A549 (cell line): ENCODE results near the gene GFAP.

ENCODE experiments used
- CTCF ChIP-seq: fragments of >200 bp; sonication (Bioruptor Twin); formaldehyde crosslinking; IDR thresholded peaks from 3 replicates; pipeline ENCODE4 v1.5.1; 2016
- E2F6 ChIP-seq: IDR thresholded peaks from 2 replicates; pipeline ENCODE4 v1.6.1; 2012; ENCODE audit warnings: low read depth, borderline replicate concordance
- EP300 ChIP-seq, 2 experiments: fragments of >200 bp; sonication (Bioruptor Twin); formaldehyde crosslinking; IDR thresholded peaks; 2 replicates in 1 of 2; 3 replicates in 1 of 2; pipeline ENCODE4 v1.6.1; 2016 to 2017
- HDAC2 ChIP-seq: fragments of 200-600 bp; sonication (generic); IDR thresholded peaks from 2 replicates; pipeline ENCODE4 v1.6.1; 2016
- KDM5A ChIP-seq: fragments of 200-600 bp; sonication (generic); IDR thresholded peaks from 2 replicates; pipeline ENCODE4 v1.6.1; 2016; ENCODE audit warnings: antibody characterized with exemption, mild to moderate bottlenecking
- NFE2L2 ChIP-seq: fragments of 150-350 bp; conservative IDR thresholded peaks from 2 replicates; pipeline ENCODE4 v1.6.1; 2014; ENCODE audit warnings: low read length
- RFX5 ChIP-seq: fragments of 450-650 bp; IDR thresholded peaks from 2 replicates; pipeline ENCODE4 v1.7.1; 2014; ENCODE audit warnings: antibody characterized with exemption, mild to moderate bottlenecking, moderate library complexity
- TF ChIP-seq, protein P1 (sequence below): IDR thresholded peaks from 2 replicates; pipeline ENCODE4 v1.6.1; 2012

DNA sequence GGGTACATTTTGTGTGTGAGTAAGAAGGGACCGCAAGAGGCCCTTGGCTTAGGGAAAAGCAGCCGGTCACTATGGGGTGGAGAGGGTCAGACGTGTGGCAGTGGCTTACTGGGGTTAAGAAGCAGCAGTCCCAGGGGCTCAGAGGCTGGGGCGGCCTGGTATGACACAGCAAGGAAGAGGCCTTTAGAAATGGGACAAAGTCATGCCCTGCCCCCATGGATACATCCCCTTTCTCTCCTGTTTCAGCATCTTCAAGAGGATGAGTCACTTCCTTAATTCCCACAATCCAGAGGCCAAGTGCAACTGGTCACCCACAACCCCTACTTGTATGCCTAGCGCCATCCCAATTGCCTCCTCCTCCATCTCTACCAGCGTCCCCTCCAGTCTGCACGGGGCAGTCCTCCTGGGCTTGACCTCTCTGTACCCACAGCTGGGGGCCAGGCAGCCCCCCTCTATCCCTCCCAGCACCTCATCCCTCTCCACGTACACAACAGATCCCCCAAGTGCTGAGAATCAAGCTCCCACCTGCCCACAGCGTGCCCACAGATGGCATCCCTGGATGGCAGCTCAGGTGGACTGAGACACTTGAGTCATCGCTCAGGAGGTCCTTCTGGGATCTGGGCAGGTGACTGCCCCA lies 9.2 kb downstream of the GFAP start:
- TF ChIP-seq RFX5 (no peak), EP300 (IDR thresholded peaks at IDR 0.05) (peak in 1 of 2 experiments; percentile 59; a peak in 3 of 5 replicates), CTCF (no peak), E2F6 (no peak), HDAC2 (no peak), KDM5A (no peak), NFE2L2 (peak; percentile 25; the same call in 1 of the 2 replicates)
- TF ChIP-seq, protein P1, sequence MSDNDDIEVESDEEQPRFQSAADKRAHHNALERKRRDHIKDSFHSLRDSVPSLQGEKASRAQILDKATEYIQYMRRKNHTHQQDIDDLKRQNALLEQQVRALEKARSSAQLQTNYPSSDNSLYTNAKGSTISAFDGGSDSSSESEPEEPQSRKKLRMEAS: peak; percentile 51; the same call in 1 of the 2 replicates
